GM06990 (cell line): ENCODE measurements around the gene CBL.

Source experiments
- DNase-seq: peaks from one replicate; pipeline ENCODE4 v3.0.0-alpha.2; 2011; ENCODE audit not compliant: insufficient read length; ENCODE audit errors: extremely low read depth
- H3K27me3 ChIP-seq: replicated peaks from 2 replicates; pipeline ENCODE4 v1.6.0; 2011; ENCODE audit warnings: low read length; ENCODE audit not compliant: control insufficient read depth, insufficient read depth
- H3K36me3 ChIP-seq: 2 replicates; pipeline ENCODE4 v1.5.1; 2011; ENCODE audit warnings: low read length; ENCODE audit not compliant: control insufficient read depth, insufficient read depth
- H3K4me3 ChIP-seq: replicated peaks from 2 replicates; pipeline ENCODE4 v1.5.1; 2011; ENCODE audit warnings: low read depth, mild to moderate bottlenecking, control low read depth, low read length
- TF ChIP-seq, protein P1 (sequence below): IDR thresholded peaks from 2 replicates; pipeline ENCODE4 v1.5.1; 2011; ENCODE audit warnings: low read length, control low read depth, mild to moderate bottlenecking, inconsistent platforms; ENCODE audit not compliant: insufficient read depth, poor library complexity, severe bottlenecking

CBL gene

DNA sequence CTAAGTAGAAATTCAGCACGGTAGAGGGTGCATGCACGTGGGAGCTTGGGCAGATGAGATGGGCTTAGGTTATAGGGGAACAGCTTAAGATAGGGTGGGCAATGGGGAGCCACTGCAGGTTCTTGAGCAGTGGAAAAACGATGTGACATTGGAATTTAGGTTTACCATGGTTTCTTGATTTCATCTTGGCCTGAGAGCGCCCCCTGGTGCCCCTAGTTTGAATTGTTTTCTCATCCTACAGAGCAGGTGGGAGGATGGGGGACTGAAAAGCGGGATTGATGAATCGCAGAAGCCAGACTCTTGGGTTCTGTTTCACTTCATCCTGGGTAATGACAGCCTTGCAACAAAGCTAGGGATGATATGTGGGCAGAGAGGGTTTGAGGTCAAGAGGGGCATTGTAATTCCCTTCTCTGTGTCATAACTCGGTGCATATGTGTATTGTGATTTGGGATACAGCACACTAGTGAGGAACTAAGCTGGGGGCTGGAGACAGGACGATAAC, 117.4 kb downstream of the CBL start:
- TF ChIP-seq, protein P1, sequence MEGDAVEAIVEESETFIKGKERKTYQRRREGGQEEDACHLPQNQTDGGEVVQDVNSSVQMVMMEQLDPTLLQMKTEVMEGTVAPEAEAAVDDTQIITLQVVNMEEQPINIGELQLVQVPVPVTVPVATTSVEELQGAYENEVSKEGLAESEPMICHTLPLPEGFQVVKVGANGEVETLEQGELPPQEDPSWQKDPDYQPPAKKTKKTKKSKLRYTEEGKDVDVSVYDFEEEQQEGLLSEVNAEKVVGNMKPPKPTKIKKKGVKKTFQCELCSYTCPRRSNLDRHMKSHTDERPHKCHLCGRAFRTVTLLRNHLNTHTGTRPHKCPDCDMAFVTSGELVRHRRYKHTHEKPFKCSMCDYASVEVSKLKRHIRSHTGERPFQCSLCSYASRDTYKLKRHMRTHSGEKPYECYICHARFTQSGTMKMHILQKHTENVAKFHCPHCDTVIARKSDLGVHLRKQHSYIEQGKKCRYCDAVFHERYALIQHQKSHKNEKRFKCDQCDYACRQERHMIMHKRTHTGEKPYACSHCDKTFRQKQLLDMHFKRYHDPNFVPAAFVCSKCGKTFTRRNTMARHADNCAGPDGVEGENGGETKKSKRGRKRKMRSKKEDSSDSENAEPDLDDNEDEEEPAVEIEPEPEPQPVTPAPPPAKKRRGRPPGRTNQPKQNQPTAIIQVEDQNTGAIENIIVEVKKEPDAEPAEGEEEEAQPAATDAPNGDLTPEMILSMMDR, result peak; percentile 74
- Histone ChIP-seq H3K4me3 (no peak overlapping the region), H3K27me3 (no peaks in the 10 kb centered on the region), H3K36me3 (no peaks in the 10 kb centered on the region)
- no peak for DNase-seq

DNA sequence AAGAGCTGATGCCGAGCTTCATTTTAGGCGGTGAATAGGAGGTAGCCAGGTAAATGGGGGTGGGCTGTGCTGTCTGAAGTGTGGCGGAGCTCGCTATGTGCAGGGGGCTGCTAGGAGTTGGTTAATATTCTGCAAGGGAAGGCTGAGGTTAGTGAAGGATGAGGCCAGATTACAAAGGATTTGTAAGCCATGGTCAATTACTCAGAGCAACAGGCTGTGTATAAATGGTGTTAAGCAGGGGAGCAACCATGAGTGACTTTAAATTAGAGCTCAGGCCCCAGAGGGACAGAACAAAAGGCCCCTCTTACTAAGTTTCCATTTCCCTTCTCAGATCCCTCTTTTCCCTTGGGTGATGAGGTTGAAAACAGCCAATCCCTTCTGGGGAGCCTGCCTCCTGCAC, 118.0 kb downstream of the CBL start:
- no peaks in the 10 kb centered on the region for H3K36me3 ChIP-seq
- no peaks in the 10 kb centered on the region for H3K27me3 ChIP-seq
- no peak overlapping the region for H3K4me3 ChIP-seq
- TF ChIP-seq, protein P1, result no peak
- DNase-seq, result no peak

DNA sequence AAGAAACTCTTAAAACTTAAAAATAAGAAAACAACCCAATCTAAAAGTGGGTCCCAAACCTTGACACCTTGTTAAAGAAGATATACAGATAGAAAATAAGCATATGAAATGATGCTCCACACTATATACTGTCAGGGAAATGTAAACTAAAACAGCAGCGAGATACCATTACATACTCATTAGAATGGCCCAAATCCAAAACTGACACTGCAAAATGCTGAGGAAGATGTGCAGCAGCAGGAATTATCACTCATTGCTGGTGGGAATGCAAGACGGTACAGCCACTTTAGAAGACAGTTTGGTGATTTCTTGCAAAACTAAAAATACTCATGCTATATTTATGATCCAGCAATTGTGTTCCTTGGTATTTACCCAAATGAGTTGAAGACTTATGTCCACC, 123.2 kb downstream of the CBL start:
- H3K4me3 ChIP-seq, result no peak overlapping the region
- TF ChIP-seq, protein P1, result no peak
- DNase-seq, result no peak
- H3K27me3 ChIP-seq, result no peaks in the 10 kb centered on the region
- no peaks in the 10 kb centered on the region for H3K36me3 ChIP-seq

DNA sequence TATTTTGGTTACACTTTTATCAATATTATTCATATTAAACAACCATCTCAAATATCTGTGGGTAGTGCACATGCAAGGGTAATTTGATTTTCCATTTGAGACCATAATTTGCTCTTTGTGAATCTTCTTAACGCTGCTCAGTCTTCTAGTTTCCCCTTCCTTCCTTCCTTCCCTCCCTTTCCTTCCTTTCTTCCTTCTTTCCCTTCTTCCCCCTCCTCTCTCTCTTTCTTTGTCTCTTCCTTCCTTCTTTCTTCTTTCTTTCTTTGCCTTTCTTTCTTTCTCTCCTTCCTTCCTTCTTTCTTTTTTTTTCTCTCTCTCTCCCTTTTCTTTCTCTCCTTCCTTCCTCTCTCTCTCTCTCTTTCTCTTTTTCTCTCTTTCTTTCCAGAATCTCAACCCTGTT, 124.1 kb downstream of the CBL start:
- Histone ChIP-seq H3K36me3 (no peaks in the 10 kb centered on the region), H3K4me3 (no peak overlapping the region), H3K27me3 (no peaks in the 10 kb centered on the region)
- TF ChIP-seq, protein P1, result no peak
- DNase-seq, result no peak

DNA sequence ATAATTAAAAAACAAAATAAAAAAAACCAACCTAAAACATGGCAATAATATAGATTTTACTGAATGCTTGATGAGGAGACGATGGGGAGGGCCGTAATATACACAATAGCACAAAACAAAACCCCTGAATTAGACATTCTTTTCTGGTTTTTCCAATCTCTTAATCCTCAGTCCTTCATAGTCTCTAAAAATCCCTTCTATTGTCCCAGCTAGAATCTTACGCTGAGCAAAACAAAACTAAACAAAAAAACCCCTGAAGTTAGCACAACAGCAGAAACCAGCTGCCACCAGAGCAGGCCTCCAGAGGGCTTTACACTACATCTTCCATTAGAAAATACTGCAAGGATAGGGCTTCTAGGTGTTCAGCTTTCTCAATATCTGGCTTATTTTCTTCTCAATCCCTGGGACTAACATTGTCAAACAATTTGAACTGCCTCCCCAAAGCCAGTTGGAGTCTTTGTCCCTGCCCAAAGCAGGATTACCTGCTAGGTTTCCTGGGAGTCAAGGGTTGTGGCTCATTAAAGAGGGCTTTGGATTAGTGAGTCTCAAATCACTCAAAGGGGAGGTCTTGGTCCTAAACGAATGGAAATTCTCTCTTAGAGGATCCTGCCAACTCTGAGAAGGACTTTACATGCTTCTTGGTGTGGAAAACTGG, 126.1 kb downstream of the CBL start:
- H3K36me3 ChIP-seq, result peaks cover 3% of the 10 kb centered on the region; the same call in 1 of the 2 replicates
- no peak for DNase-seq

More for the DNA sequence above, 126.1 kb downstream of the CBL start:
- Histone ChIP-seq H3K4me3 (no peak overlapping the region), H3K27me3 (no peaks in the 10 kb centered on the region)
- TF ChIP-seq, protein P1, result no peak
